ENCODE data around the gene FHIT. TPM values are rescaled to one million over a fixed set of nuclear protein-coding genes. Genes with fewer than 3 reads are reported as not detected.

Gene FHIT
- total and polyA plus RNA-seq, 10 of the 15 experiments (the other 5 are each of a cell fraction or from before 2014, with no cell fraction given): 4.2 to 14.9 (median 9.4) TPM

DNA sequence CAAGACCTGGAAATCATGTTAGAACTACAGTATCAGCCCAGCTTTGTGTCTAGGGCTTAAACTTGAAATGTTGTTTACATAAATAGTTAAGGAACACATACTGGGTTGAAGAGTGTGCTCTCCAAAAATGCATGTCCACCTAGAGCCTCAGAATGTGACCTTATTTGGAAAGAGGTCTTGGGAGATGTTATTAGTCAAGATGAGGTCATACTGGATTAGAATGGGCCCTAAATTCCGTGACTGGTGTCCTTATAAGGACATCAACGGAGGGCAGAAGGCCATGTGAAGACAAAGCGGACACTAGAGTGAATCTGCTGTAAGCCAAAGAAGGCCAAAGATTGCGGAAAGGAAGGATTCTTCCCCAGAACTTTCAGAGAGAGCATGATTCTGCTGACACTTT, 1442.2 kb downstream of the FHIT start:
- Histone ChIP-seq H4K20me1 (ENCODE audit: control insufficient read depth, insufficient read depth) (no peaks in the 10 kb centered on the region), H3K36me3 (ENCODE audit: control insufficient read depth in 2 of 2, insufficient read depth in 2 of 2, low read length in 1 of 2) (no peaks in the 10 kb centered on the region), H3K4me1 (ENCODE audit: control insufficient read depth, insufficient read depth, low read length) (no peaks in the 10 kb centered on the region), H3K4me2 (ENCODE audit: control insufficient read depth, insufficient read depth) (no peak overlapping the region), H3K9me3 (replicated peaks; ENCODE audit: control insufficient read depth, insufficient read depth, low read length) (no peaks in the 10 kb centered on the region), H2AFZ (ENCODE audit: control insufficient read depth, low read depth, low read length) (no peak overlapping the region), H3K27ac (ENCODE audit: control insufficient read depth, insufficient read depth) (no peak overlapping the region), H3K9ac (ENCODE audit: control insufficient read depth, insufficient read depth, low read length) (no peak overlapping the region), H3K79me2 (ENCODE audit: control insufficient read depth, insufficient read depth, low read length) (no peaks in the 10 kb centered on the region), H3K27me3 (replicated peaks in 1 of 2; ENCODE audit: control insufficient read depth in 2 of 2, insufficient read depth in 2 of 2, low read length in 1 of 2) (no peaks in the 10 kb centered on the region), H3K4me3 (no peak overlapping the region)
- DNase-seq (ENCODE audit: low read depth, low spot score): no peak
- in situ Hi-C loops (cut with MboI) (no loop called here), intact Hi-C loops (cut with micrococcal nuclease; ENCODE audit: unreplicated experiment) (loop anchor here (2.0 kb wide), 1 partner anchor 234 kb away; no protein-coding TSS in a partner anchor)
- ChIA-PET CTCF (interaction anchor here (0.7 to 2.6 kb wide), 9 partner anchors 9 to 494 kb away, joined by 3 to 27 read pairs (median 4); no protein-coding TSS in a partner anchor), POLR2A (no interaction called here), RAD21 (ENCODE audit: unreplicated experiment) (interaction anchor here (0.7 to 3.5 kb wide), 6 partner anchors 10 to 597 kb away, joined by 3 to 18 read pairs (median 6); no protein-coding TSS in a partner anchor), SMC1A (ENCODE audit: uncharacterized antibody, unreplicated experiment) (interaction anchor here (0.8 to 4.1 kb wide), 6 partner anchors 49 to 596 kb away, joined by 3 to 27 read pairs (median 8); no protein-coding TSS in a partner anchor)
- WGBS (ENCODE audit: insufficient coverage, insufficient replicate concordance, low lambda C conversion rate, missing lambda C conversion rate): 33% methylated on average over 4 of the region's 4 CpGs
- FAIRE-seq: no peak
- BruUV-seq (replicated peaks): no TSS peak
- no peak for ATAC-seq
- no peak for TF ChIP-seq KLF5 (IDR thresholded peaks at IDR 0.05; ENCODE audit: partially characterized antibody)
- TF ChIP-seq, protein P1, sequence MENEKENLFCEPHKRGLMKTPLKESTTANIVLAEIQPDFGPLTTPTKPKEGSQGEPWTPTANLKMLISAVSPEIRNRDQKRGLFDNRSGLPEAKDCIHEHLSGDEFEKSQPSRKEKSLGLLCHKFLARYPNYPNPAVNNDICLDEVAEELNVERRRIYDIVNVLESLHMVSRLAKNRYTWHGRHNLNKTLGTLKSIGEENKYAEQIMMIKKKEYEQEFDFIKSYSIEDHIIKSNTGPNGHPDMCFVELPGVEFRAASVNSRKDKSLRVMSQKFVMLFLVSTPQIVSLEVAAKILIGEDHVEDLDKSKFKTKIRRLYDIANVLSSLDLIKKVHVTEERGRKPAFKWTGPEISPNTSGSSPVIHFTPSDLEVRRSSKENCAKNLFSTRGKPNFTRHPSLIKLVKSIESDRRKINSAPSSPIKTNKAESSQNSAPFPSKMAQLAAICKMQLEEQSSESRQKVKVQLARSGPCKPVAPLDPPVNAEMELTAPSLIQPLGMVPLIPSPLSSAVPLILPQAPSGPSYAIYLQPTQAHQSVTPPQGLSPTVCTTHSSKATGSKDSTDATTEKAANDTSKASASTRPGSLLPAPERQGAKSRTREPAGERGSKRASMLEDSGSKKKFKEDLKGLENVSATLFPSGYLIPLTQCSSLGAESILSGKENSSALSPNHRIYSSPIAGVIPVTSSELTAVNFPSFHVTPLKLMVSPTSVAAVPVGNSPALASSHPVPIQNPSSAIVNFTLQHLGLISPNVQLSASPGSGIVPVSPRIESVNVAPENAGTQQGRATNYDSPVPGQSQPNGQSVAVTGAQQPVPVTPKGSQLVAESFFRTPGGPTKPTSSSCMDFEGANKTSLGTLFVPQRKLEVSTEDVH (IDR thresholded peaks at IDR 0.05; ENCODE audit: low read depth, partially characterized antibody): no peak
- TF ChIP-seq BMI1 (IDR thresholded peaks at IDR 0.05; ENCODE audit: borderline replicate concordance): no peak
- no peak for TF ChIP-seq PML (IDR thresholded peaks at IDR 0.05; ENCODE audit: low read length)
- no peak for TF ChIP-seq CBX3 (IDR thresholded peaks at IDR 0.05; ENCODE audit: borderline replicate concordance, low read depth)
